Measurements from ENCODE around the gene S100A10. TPM values are rescaled to one million over a fixed set of nuclear protein-coding genes. Genes with fewer than 3 reads are reported as not detected.

Gene S100A10
- total RNA-seq, 3 donors from 2014 or later: 540 to 1,335 (median 1,083) TPM

DNA sequence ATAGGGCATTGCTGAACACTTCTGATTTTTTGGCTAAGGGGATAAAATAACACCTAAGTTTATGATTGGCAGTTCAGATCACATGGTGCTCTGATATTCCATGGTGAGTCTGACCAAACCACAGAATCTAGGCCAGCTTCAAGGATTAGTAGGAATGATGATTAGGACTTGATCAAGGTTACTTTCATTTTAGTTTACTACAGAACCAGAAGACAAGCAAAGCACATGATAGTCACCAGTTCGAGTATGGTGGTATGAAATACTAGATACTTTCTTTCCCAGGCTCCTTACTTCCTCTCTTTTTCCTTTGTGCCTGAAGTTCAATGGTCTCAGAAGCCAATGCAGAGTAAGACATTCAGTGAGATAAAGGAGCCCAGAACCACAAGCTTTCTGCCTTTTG, 26.6 kb downstream of the S100A10 start:
- intact Hi-C loops (cut with DNase I, micrococcal nuclease): no loop called here
- Histone ChIP-seq H3K36me3 (ENCODE audit: low read depth) (no peaks in the 10 kb centered on the region), H3K4me3 (no peak overlapping the region), H3K4me1 (ENCODE audit: low read depth) (peaks cover 24% of the 10 kb centered on the region), H3K9me3 (no peaks in the 10 kb centered on the region)
- ATAC-seq: no peak
- TF ChIP-seq CTCF (IDR thresholded peaks at IDR 0.05): no peak
- no peak for DNase-seq

- Histone ChIP-seq H3K9me3 (no peaks in the 10 kb centered on the region), H3K36me3 (ENCODE audit: low read depth) (no peaks in the 10 kb centered on the region), H3K4me3 (no peak overlapping the region), H3K4me1 (ENCODE audit: low read depth) (peaks cover 31% of the 10 kb centered on the region)
- TF ChIP-seq CTCF (IDR thresholded peaks at IDR 0.05): no peak
- ATAC-seq (no peak), DNase-seq (no peak)
- intact Hi-C loops (cut with DNase I, micrococcal nuclease): no loop called here
Measured at GRCh38 chr1:151966061-151966460, 27.6 kb downstream of the S100A10 start.

GRCh38 chr1:151964510-151964909, 29.1 kb downstream of the S100A10 start:
- H3K9me3 ChIP-seq: no peaks in the 10 kb centered on the region
- intact Hi-C loops (cut with DNase I, micrococcal nuclease): loop anchor here in 1 of 2 donors (5.0 kb wide), 1 partner anchor 33 kb away; no protein-coding TSS in a partner anchor
- DNase-seq: no peak
- no peak for TF ChIP-seq CTCF (IDR thresholded peaks at IDR 0.05)
- no peaks in the 10 kb centered on the region for H3K36me3 ChIP-seq (ENCODE audit: low read depth)
- no peak for ATAC-seq
- peaks cover 27% of the 10 kb centered on the region for H3K4me1 ChIP-seq (ENCODE audit: low read depth)
- no peak overlapping the region for H3K4me3 ChIP-seq

DNA sequence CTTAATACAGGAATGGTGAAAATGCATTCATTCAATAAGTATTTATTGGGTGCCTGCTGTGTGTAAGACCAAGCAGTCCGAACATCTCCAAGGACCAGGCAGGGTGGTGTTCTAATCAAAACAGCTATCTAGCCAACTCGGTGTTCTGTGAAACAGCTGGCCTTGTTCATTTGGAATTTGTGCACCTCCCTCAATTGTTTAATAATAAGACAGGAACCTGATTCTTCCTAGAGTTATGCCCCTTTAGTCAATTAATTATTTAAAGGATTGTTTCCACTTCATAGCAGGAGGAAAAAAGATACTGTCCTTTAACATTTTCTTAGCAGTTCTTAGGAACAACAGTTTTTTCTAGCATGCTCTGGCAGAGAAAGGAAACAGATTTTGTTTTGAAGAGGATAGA, 30.4 kb downstream of the S100A10 start:
- Histone ChIP-seq H3K9me3 (no peaks in the 10 kb centered on the region), H3K4me1 (ENCODE audit: low read depth) (peaks cover 27% of the 10 kb centered on the region), H3K4me3 (no peak overlapping the region), H3K36me3 (ENCODE audit: low read depth) (no peaks in the 10 kb centered on the region)
- no peak for TF ChIP-seq CTCF (IDR thresholded peaks at IDR 0.05)
- DNase-seq: no peak
- no peak for ATAC-seq
- intact Hi-C loops (cut with DNase I, micrococcal nuclease): loop anchor here in 1 of 2 donors (5.0 kb wide), 1 partner anchor 34 kb away; no protein-coding TSS in a partner anchor

DNA sequence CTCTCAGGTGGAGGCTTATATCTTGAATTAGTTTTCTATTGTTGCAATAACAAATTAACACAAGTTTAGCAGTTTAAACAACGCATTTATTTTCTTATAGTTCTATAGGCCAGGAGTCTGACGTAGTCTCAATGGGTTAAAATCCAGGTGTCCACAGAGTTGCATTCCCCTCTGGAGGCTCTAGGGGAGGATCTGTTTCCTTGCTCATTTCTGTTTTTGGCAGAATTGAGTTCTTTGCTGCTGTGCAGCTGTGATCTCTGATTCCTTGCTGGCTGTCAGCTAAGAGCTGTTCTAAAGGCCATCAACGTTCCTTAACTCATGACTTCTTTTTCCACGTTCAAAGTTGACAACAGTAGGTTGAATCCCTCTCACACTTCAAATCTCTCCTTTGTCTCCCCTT, 31.8 kb downstream of the S100A10 start:
- no peaks in the 10 kb centered on the region for H3K36me3 ChIP-seq (ENCODE audit: low read depth)
- peak; percentile 67 for ATAC-seq
- no peak for TF ChIP-seq CTCF (IDR thresholded peaks at IDR 0.05)
- H3K9me3 ChIP-seq: no peaks in the 10 kb centered on the region
- no peak for DNase-seq
- H3K4me1 ChIP-seq (ENCODE audit: low read depth): peaks cover 17% of the 10 kb centered on the region
- intact Hi-C loops (cut with DNase I, micrococcal nuclease): loop anchor here in 1 of 2 donors (5.0 kb wide), 1 partner anchor 35 kb away; no protein-coding TSS in a partner anchor
- no peak overlapping the region for H3K4me3 ChIP-seq

Data from mucosa of descending colon (tissue), 3 donors.